HTR-8/SVneo (cell line): ENCODE measurements around the gene PLAA.
"Not testable (repeated sequence)": the region's sequence is repeated elsewhere in the genome, so short reads cannot be mapped to it uniquely, and the experiment has no call there.

Experiments used
- DNase-seq: peaks from one replicate; pipeline ENCODE4 v3.0.0; 2011; ENCODE audit warnings: low spot score, mixed read lengths; ENCODE audit not compliant: insufficient read length
- FAIRE-seq: peaks from 2 replicates; lab custom pipeline; 2011; peaks lifted over from hg19 to GRCh38; lab: Jason Lieb, UNC

PLAA gene

DNA sequence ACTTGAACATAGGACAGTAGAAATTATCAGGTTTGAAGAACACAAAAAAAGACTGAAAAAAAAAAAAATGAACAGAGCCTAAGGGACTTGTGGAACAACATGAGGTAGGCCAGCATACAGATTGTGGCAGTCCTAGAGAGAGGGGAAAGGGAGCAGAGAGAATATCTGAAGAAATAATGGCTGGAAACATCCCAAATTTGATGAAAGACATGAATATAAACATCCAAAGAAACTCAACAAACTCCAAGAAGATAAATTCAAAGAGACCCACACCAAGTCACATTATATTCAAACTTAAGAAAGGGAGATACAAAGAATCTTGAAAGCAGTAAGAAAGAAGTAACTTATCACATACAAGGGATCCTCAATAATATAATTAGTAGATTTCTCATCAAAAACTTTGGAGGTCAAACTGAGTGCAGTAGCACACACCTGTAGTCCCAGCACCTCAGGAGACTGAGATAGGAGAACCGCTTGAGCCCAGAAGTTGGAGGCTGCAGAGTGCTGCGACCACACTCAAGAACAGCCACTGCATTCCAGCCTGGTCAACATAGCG is 9.1 kb downstream of the PLAA start:
- FAIRE-seq (no peak), DNase-seq (no peak)

DNA sequence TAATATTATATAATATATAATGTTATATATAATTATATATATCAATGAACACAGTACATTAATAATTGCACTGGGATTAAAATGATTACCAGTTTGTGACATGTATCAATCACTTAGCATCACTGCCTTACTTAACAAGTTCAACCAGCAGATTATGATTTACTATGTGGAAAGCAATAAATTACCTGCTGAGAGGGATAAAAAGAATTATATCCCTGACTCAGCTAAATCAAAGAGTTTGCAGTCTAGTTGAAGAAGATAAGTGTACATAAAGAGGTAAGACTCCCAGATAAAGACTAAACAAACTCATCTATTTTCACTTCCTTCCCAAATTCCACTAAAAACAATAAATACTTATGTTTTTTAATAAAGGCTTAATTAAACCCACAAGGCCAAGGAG is 11.2 kb downstream of the PLAA start:
- FAIRE-seq, result no peak
- DNase-seq, result no peak

DNA sequence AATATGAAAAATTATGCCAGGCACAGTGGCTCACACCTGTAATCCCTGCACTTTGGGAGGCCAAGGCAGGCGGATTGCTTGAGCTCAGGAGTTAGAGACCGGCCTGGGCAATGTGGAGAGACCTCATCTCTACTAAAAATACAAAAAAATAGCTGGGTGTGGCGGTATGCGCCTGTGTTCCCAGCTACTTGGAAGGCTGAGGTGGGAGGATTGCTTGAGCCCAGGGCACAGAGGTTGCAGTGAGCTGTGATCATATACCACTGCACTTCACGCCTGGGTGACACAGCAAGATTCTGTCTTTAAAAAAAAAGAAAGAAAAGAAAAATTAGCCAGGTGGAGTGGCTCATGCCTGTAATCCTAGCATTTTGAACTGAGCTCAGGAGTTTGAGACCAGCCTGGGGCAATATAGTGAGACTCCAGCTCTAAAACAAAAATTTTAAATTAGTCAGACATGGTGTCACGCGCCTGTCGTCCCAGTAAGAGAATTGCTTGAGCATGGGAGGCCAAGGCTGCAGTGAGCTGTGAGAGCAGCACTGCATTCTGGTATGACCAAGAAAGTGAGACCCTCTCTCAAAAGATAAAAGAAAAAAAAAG is 18.0 kb downstream of the PLAA start:
- FAIRE-seq (no peak), DNase-seq (no peak)

DNA sequence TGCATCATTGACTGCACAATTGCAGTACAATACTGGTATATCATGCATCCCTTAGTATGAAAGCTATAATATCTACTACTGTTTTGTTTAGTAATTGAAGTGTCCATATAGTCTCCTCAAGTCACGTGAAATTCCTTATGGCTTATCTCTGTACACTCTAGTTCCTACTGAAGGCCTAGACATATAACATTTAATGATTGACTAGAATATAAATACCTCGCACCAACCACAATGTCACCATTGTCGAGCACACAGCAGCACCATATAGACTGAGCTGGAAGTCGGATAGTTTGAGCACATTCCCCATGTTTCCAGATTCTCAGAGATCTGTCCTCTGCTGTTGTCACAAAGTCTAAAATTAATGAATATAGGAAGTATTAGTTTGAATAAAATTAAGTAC is 21.4 kb downstream of the PLAA start:
- no peak for DNase-seq
- no peak for FAIRE-seq

DNA sequence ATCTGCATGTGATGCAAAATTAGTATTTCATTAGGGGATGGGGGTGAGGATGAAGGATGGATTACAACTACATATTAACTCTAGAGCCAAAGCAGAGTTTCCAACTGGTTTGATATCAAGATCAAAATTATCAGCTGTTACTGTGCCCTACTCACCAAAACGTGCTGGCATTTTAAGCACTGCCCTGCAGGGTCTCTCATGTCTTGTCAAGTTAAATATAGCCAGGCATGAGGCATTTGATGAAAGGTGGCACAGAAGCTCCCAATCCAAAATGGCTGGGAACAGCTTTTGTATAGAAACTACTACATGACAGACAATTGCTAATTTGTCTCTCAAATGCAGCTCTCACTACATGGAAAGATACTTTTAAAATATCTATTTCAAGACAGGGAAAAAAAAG is 27.3 kb downstream of the PLAA start:
- no peak for FAIRE-seq

DNA sequence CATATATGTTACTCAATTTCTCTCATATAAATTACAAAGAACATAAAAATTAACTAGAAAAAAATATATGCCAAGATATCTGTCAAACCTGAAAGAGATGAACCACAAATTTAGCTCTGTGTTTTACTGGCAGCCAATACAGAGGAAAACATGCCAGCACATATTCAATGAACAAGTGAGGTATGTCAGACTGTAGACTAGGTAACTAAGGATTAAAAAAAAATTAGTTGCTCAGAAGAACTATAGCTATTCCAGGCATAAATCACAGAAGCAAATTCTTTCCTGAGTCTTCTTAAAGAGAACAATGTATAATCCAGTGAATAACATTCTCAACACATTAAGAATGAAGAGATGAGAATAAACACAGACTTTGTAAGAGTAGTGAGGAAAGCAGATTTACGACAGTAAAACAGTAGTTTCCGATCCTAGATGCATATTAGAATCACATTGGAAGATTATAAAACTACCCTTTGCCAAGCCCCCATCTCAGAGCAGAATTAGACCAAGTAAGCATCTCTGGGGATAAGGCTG is 33.8 kb downstream of the PLAA start:
- no peak for FAIRE-seq
- no peak for DNase-seq

More for the DNA sequence above, 27.3 kb downstream of the PLAA start:
- no peak for DNase-seq

DNA sequence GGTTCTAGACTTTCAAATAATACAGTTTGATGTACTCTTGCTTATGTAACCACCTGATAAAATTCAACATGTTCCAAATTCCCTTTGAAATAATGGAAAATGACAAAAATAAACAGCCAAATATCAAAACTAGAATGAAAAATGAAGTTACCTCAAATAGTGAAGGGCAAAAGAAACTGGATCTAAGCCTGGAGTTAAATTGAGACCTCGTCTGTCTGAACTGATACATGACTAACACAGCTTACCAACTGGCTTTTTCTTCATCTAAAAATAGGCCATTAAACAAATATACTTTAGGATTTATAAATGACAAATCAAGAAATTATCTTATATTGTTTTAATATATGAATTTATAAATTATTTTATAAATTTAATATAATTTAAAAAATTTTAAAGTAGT is 42.4 kb downstream of the PLAA start:
- FAIRE-seq (no peak), DNase-seq (no peak)

DNA sequence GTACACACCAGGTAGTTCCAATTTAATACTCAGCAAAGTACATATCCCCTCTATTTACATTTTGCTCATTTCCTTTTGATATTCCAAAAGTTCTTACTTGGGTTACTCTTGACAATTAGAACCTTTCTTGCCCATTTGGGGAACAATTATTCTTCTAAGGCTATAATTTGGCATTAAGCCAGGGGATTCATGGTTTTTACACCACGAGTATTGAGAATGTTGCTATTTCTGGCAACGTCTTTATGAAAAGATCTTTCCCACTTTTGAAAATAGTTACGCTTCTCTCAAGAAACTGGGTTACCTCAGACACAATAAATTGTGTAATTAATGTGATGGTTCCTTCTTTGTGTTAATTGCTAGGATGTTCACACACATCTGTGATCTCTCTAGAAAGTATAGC is 43.0 kb downstream of the PLAA start:
- DNase-seq, result no peak
- FAIRE-seq, result no peak

DNA sequence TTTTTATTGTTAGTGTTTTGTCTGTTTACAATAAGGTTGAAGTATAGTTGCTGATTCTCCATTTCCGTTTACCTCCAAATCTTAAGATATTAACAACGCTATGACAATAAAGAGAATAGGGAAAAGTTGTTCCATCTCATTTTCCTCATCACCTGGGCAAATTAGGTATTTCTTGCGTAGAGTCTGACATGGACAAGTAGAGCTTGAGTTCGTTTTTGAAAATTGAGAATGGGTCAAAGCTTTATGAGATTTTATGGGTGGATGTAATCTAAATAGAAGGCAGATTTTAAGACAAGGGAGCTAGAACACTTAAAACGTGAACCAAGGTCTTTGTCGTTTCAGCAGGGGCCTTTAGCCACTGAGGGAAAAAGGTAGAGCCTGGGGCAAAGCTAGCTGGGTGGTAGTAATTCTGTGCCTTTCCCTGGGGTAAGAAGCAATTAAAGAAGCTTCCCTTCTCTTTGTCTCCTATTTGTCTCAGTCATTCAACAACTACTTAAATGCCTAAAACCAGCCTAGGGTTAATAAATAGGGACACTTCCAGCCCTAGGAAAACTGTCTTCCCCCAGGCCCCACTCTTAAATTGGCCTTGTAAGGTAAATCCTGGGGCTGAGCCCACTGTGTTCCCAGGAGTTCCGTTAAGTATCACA is 53.9 kb downstream of the PLAA start:
- no peak for FAIRE-seq
- no peak for DNase-seq

DNA sequence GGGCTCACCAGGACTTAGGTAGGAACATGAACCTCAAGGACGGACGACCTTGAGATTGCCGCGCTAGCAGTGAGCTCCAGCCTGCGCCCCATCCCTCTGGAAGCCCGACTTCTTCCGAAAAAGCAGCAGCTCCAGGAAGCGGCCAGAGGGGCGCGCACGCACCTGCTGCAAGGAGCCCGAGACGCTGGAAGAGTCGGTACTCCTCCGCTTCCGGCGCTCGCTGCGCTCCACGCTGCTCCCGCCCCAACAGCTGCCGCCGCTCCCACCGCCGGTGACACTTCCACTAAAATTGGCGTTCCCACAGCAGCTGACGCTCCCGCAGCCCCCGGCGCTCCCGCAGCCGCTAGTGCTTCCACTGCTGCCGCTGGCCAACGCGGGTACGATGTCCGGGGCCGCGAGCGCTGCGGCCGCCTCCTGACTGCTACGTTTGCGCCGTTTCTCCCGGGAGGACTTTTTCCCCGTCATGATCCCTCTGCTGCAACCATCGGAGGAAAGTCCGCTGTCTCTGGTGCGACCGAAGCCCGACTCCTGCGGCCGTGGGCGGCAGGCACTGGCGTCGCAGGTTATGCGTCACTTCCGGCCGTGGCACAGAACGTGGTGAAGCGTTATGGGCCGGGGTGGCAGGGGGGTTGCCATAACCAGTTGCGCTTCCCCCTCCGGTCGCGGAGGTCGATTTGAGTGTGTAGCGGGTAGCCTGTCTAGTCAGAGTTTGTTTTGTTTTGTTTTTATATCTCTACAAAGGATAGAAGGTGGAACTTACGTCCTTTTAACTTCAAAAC is 54.6 kb downstream of the PLAA start, which contains the start of gene CAAP1:
CAAP1 (minus strand) TSS at position 552 of the 779 bp plus-strand sequence; CDS start at position 465, 87 bp downstream.
- peak; percentile 90 for FAIRE-seq

DNA sequence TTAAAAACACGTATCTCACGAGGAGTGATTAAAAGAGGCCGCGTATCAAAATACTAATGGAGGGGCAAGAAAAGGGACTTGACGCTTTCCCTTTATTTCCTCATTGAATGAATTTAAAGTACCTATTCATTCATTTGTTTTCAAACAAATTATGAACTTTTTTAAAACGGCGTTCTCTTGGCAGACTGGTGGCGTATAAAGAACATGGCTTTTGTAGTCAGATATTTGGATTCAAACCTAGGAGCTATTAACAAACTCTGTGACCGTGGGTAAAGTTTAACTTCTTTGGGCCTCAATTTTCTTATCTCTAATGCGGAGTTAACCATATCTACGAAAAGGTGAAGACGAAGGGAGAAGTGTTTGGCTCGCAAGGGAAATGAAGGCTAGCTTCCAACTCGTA is 55.3 kb downstream of the PLAA start:
- no peak for FAIRE-seq
- DNase-seq, result no peak

More for the DNA sequence above, 54.6 kb downstream of the PLAA start, which contains the start of gene CAAP1:
- peak; percentile 79 for DNase-seq

DNA sequence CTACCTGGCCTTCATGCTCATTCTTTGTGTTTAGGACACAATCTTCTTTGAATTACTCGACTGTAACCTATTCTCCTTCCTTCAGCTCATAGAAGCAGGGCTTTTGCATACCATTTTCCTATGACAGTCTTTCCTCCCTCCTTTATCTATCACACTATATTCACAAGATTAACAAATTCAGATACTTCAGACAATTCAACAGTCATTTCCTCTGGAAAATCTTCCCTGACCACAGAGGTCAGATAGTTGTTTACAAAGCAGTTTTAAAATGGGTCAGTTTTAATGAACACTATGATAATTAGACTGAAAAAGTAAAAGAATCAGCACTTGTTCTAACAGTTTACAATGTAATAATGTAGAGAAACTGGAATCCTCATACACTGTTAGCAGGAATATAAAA is 58.8 kb downstream of the PLAA start:
- FAIRE-seq, result no peak
- no peak for DNase-seq

DNA sequence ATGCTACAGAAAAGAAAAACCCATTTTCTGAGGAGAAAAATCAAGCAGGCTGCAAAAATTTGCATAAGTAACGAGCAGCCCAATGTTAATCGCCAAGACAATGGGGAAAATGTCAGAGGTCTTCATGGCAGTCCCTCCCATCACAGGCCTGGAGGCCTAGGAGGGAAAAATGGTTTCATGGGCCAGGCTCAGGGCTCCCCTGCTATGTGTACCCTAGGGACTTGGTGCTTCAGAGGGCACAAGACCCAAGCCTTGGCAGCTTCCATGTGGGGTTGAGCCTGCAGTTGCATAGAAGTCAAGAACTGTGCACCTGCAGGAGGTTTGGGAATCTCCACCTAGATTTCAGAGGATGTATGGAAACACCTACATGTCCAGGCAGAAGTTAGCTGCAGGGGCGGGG is 64.9 kb downstream of the PLAA start:
- FAIRE-seq (no peak), DNase-seq (no peak)

DNA sequence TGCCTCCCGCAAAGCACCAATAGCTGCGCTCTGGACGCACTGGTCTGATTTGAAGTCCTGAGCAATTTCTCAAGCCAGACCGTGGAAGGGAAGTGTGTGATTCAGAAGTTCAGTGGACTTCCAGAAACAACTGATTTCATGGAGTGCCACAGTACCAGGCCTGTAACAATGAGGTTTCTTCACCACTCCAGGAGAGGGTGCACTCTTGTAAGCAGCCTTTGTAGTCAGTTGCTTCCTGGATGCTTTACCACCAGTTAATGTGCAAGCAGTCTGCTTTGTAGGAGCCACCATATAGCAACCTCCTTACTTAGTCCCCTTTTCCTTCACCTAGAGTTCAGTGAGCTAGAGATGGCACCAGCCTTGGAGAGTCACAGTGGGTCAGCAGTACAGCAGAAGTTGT is 66.8 kb downstream of the PLAA start:
- FAIRE-seq (no peak), DNase-seq (no peak)

DNA sequence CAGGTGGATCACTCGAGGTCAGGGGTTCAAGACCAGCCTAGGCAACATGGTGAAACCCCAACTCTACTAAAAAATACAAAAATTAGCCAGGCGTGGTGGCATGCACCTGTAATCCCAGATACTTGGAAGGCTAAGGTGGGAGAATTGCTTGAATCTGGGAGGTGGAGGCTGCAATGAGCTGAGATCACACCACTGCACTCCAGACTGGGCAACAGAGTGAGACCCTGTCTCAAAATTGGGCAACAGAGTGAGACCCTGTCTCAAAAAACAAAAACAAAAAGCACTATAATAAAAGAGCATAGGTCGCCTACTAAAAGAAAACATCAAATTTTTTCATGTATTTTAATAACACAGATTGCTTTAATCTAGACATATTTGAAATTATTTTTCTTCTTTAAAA is 71.9 kb downstream of the PLAA start:
- not testable (repeated sequence) for DNase-seq, FAIRE-seq

DNA sequence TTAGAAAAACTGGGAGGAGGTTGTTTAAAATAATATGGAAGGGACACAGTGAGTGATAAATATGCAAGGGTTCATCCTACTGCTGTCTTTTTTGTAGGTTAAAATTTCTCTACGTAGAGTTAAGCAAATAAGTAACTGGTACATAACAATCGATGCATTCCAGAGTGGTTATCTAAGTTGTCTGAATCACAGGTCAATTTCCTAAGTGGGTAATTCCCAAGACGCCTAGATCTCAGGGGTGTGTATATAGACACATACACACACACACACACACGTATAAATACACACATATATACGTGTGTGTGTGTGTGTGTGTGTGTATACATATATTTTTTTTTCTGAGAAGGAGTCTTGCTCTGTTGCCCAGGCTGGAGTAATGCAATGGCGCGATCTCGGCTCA is 76.8 kb downstream of the PLAA start:
- DNase-seq (no peak), FAIRE-seq (no peak)

DNA sequence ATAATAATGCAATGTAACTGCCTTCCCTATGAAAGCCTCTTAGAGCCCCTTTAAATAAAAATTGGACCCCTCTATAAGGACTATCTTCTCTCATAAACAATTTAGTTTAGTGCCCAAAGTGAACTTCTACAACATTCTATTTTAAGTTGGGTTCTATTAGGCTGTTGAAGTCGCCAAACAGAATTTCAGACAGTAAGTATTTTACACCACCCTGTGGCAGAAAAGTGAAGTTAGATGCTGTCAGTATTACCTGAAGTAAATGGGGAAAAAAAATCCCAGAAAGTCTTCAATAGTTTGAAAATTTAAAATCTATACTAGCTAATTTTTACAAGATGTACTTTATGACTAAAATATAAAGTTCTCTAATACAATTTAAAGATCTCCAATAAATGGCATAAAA is 84.0 kb downstream of the PLAA start:
- no peak for FAIRE-seq
- DNase-seq, result no peak

DNA sequence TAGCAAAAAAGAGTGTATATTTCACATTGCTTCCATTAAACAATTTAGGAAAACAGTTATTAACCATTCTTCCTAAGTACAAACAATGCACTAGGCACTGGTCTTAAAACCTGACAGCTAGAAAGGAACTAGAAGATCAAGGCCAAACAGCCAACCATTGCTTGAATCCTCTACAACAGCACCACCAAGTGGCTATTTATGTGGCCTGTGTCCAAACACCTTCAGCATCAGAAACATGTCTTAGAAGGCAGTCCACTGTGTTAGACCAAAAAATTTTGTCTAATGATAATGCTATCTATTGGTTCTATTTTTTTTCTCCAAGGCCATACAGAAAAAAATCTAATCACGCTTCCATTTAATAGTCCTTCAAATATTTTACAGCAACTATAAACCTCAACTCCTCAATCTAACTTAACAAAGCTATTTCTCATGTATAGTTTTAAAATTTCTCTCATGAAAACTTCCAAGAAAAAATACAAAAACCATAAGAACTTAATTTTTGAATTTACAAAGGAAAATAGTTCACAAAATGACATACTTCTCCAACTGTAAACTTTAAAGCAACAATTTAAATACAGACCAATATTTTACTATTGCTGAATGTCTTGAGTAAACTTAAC is 90.5 kb downstream of the PLAA start:
- DNase-seq (peak; percentile 17), FAIRE-seq (no peak)
